Fibroblast of pulmonary artery (primary cell): ENCODE data around the gene TEX50.

Source experiments
- DNase-seq: peaks from one replicate; pipeline ENCODE4 v3.0.0-alpha.2; 2010; ENCODE audit warnings: low read depth
- H3K4me3 ChIP-seq: replicated peaks from 2 replicates; pipeline ENCODE4 v1.5.1; 2011; ENCODE audit warnings: low read depth, mild to moderate bottlenecking, control low read depth, low read length, moderate library complexity
- TF ChIP-seq, protein P1 (sequence below): IDR thresholded peaks from 2 replicates; pipeline ENCODE4 v1.5.1; 2011; ENCODE audit warnings: mild to moderate bottlenecking, control low read depth, low read length, inconsistent platforms; ENCODE audit errors: missing control alignments

Gene TEX50

DNA sequence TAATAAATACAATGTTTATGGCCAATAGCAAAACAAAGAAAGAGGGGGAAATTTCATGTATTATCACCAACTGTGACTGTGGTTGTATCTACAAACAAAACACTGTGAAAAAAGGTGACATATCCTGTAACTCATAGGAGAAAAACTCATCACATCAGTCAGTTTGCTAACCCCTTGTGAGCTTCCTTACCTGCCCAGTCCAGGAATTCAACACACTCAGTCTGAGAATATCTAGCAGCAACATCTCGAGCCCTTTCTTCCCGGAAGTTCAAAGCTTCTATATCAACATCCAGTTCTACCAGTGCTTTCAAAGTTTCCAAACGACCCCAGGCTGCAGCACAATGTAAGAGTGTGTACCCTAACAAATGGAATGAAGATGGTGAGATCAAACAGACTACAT, 11.5 kb downstream of the TEX50 start:
- TF ChIP-seq, protein P1, sequence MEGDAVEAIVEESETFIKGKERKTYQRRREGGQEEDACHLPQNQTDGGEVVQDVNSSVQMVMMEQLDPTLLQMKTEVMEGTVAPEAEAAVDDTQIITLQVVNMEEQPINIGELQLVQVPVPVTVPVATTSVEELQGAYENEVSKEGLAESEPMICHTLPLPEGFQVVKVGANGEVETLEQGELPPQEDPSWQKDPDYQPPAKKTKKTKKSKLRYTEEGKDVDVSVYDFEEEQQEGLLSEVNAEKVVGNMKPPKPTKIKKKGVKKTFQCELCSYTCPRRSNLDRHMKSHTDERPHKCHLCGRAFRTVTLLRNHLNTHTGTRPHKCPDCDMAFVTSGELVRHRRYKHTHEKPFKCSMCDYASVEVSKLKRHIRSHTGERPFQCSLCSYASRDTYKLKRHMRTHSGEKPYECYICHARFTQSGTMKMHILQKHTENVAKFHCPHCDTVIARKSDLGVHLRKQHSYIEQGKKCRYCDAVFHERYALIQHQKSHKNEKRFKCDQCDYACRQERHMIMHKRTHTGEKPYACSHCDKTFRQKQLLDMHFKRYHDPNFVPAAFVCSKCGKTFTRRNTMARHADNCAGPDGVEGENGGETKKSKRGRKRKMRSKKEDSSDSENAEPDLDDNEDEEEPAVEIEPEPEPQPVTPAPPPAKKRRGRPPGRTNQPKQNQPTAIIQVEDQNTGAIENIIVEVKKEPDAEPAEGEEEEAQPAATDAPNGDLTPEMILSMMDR: no peak
- H3K4me3 ChIP-seq: no peak overlapping the region
- DNase-seq: no peak

DNA sequence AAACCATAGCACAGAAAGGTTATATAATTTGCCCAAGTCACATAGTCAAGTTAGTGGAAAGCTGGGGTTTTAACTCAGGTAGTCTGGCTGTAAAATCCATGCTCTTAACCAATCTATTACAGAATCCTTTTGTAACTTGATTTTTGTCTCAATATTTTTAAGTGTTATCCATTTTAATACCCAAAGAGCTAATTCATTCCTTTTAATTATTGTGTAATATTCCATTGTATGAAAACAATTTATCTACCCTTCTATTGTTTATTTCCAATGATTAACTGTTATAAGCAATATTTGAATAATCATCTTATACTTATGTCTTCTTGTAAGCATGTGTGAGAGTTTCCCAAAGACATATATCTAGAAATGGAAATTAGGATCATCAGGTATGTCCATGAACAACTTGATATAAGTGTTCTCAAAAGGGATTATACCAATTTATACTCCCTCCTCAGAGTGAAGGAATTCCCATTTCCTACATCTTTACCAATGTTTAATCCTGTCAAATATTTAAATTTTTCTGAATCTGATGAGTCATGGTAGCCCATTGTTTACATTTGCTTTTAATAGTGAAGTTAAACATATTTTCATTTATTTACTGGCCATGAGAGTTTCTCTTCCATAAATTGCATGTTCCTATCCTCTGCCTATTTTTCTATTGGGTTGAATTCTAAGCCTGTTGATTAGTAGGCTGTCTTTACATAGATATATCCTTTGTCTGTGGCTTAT, 13.9 kb downstream of the TEX50 start:
- DNase-seq: no peak
- TF ChIP-seq, protein P1: no peak
- no peak overlapping the region for H3K4me3 ChIP-seq

DNA sequence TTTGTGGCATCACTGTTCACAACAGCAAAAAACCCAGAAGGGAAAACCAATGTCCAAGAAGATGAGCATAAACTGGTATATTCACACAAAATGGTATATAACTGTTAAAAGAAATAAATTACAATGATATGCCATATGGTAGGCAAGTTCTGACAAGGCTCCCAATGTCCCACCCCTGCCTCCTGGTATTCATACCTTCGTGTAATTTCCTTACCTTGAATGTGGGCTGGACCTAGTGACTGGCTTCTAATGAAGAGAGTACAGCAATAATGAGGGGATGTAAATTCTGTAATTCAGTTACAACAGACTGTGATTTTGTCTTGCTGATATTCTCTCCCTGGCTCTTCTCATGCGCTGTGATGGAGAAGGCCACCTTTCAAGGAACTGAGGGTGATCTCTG, 25.2 kb downstream of the TEX50 start:
- no peak overlapping the region for H3K4me3 ChIP-seq
- no peak for DNase-seq
- TF ChIP-seq, protein P1: no peak

DNA sequence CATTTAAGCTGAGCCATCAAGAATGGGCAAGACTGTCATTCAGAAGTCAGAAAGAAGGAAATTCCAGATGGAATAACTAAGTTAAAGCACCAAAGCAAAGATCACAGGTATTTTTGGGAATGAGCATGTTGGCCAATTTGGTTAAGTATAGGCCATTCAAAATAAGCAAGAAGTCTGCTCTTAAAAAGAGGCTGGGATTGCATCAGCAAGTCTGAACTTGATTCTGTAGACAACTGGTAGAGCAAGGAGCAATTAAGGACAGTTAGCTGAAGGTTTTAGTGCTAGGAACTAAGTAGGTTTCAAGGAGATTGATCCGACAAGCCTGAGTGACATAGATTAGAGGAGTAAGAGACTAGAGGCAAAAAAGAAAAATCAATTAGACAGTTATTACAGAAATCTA, 26.1 kb downstream of the TEX50 start:
- DNase-seq: no peak
- no peak overlapping the region for H3K4me3 ChIP-seq
- TF ChIP-seq, protein P1: no peak

DNA sequence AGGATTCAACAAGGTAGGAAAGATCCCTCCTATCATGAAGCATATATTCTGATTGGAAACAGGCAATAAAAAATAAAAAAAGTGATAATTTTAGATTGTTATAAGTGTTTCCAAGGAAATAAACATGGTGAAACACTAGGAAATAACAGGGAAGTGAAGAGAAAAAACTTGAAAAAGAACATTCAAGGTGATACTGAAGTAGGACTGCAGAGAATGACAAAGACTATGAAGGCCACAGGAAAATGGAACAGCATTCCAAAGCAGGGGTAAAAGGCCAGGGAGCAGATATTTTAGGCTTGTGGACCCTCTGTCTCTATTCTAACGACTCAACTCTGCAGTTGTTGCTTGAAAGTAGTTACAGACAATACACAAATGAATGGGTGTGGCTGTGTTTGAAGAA, 26.6 kb downstream of the TEX50 start:
- H3K4me3 ChIP-seq: no peak overlapping the region
- DNase-seq: no peak
- TF ChIP-seq, protein P1: no peak

DNA sequence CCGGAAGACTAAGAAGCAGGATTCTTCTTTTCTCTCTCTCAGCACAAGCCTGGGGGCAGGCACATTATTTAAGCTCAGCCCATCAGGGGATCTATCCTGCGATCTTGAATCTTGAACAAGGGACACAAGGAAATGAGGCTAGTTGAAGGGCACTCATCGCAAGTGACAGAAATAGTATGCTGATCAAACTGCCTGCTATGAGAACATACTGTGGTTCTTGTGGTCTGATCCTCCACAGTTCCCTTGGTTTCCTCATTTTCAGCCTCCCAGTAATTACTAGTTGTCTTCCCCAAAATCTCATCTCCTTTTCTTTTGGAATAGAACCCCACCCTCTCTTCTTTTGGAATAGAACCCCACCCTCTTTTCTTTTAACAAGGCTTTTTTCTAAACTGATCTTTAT, 28.0 kb downstream of the TEX50 start:
- no peak overlapping the region for H3K4me3 ChIP-seq
- TF ChIP-seq, protein P1: no peak
- no peak for DNase-seq

DNA sequence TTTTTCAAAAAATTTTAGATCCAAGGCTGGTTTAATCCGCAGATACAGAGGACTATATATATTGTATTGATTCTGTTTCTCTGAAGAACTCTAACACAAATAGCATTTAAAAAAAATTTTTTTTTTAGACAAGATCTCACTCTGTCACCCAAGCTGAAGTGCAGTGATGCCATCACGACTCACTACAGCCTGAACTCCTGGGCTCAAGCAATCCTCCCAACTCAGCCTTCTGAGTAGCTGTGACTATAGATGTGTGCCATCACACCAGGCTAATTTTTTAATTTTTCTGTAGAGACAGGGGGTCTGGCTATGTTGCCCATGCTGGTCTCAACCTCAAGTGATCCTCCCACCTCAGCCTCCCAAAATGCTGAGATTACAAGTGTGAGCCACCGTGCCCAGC, 31.5 kb downstream of the TEX50 start:
- TF ChIP-seq, protein P1: no peak
- no peak overlapping the region for H3K4me3 ChIP-seq
- DNase-seq: no peak
